ENCODE measurements around the gene NEDD1.

Gene NEDD1

DNA sequence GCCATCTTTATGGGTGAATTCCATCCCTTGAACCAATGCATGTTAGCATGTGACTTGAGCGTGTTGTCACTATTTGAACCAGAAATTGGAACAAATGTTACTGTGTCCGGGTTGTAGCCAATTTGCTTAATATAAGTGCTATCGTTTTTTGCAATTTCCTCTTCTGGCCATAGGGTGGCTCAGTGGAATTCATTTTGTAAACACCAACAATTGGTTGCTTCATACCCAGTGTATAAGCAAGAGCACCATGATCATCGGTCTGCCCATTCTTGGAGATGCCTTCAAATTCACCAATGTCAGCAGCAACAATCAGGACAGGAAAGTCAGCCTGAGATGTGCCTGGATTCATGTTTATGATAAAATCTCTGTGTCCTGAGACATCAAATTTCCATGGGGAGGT is 5.0 kb upstream of the NEDD1 start:
- DNase-seq: no peak

DNA sequence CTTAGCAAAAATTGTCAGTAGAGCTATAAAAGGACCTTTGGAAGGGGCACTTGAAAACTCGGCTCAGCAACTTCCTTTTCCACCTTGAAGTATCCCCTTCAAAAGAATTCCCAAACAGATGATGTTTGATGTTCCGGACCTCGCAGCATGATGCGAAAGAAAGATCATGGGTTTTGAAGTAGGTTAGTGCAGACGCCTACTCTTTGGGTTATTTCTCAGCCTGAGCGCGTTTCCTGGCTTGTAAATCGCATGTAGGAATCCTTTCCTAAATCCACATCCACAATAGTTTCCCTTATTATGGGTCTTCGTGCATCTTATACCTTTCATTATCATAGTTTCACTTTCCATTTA is 584 bp upstream of the NEDD1 start:
- no peak for DNase-seq

- DNase-seq: peak; percentile 32
These were observed 790 bp downstream of the NEDD1 start for GRCh38 chr12:96907671-96908422.

DNA sequence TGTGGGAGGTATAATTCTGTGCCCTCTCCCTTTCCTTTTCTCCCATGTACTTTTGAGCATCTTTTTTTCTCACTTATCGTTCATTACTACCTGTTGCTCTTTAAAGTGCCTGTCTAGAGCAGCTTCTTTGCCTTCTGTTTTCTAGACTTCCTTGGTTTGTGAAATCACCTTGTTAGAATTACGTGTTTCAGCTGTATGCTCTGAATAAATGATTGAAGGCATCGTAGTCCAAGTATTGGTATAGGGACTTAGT is 1.3 kb downstream of the NEDD1 start:
- DNase-seq: no peak

- DNase-seq: no peak
These were observed 5.2 kb downstream of the NEDD1 start for GRCh38 chr12:96912261-96912660.

DNA sequence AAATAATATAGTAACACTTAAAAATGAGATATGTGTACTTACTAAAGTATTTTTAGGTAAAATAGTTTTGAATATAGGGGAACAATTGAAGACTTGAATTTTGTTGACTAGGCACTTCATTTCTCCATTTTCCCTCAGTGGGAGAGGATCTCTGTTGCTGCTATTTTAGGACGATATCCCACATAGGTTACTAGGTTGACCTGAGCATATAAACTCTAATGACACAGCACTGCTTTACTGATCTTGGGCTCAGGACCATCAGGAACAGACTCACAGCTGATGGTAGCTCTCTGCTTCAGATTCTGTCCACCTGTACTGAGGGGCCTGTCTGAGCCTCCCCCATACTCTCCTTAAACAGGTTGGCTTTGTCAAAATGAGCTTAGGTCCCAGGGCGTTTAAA is 5.9 kb downstream of the NEDD1 start:
- no peak for DNase-seq

DNA sequence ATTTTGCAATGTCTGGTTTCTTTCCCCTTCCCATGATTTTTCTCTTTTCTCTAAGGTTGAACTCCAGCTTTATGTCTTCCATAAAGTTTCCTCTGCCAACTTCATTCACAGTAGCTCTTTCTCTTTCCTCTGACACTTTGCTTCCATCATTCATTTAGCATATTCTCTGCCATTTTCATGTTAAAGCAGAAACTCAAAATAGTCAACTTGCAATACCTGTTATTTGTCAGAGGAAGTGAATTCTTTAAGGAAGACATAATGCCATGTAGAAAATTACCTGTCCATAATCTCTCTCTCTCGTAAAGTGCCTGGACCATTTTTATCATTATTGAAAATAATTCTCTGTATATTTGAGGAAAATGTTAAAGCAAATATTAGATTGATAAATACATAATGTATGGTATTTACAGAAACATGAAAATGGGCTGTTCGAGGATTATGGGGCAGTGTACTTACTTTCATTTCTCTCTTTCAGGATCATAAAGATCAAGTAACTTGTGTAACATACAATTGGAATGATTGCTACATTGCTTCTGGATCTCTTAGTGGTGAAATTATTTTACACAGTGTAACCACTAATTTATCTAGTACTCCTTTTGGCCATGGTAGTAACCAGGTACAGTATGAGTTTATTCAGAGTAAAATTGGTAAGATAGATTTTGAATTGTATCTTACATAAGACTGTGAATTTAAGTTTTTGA is 12.6 kb downstream of the NEDD1 start:
- DNase-seq: no peak

DNA sequence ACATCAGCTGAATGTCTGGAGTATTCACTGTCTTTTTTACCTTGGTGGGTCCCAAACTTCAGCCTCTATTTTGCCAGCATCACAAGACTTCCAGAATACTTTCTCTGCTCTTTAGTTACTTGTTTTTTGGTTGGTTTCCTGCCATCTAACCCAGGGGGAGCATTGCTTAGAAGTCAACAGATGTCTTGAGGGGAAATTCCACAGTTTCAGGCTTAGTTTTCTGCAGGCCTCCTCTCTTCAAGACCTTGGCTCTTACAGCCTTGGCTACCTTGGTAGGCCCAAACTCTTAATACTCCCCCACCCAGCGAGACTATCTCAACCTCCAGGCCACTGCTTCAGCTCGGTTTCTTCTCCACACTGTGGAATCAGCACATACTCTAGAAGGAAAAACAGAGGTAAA is 41.7 kb downstream of the NEDD1 start:
- DNase-seq: no peak

GRCh38 chr12:96979532-96979931 is 72.5 kb downstream of the NEDD1 start:
- DNase-seq: no peak

- no peak for DNase-seq
These were observed 73.9 kb downstream of the NEDD1 start for GRCh38 chr12:96980991-96981414.

DNA sequence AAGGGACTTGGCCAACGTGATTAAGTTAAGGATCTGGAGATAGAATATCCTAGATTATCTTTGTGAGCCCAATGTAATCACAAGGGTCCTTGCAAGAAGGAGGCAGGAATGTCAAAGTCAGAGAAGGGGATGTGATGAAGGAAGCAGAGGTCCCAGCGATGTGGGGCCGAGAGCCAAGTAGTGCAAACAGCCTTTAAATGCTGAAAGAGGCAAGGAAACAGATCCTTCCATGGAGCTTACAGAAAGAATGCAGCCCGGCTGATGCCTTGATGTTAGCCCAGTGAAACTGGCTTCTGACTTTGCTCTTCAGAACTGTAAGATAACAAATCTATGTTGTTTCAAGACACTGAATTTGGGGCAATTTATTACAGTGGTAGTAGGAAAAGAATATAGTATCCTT is 74.9 kb downstream of the NEDD1 start:
- no peak for DNase-seq

DNA sequence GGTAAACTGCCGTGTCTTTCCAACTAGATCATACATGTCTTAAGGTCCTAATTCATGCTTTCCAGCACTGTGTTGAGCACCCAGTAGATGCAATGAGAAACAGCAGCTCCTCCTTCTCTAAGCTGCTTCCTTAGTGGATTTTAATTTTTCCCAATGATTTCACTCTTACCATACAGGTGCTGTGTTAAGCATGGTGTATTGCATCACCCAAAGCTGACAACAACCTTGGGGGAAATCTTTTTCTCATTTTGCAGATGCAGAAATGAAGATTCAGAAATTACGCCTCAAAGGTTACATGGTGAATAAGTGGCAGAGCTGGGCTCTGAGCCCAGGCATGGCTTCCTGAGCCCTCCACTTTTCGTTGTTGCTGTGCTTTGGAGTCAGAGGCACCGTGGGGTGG is 75.6 kb downstream of the NEDD1 start:
- no peak for DNase-seq

DNA sequence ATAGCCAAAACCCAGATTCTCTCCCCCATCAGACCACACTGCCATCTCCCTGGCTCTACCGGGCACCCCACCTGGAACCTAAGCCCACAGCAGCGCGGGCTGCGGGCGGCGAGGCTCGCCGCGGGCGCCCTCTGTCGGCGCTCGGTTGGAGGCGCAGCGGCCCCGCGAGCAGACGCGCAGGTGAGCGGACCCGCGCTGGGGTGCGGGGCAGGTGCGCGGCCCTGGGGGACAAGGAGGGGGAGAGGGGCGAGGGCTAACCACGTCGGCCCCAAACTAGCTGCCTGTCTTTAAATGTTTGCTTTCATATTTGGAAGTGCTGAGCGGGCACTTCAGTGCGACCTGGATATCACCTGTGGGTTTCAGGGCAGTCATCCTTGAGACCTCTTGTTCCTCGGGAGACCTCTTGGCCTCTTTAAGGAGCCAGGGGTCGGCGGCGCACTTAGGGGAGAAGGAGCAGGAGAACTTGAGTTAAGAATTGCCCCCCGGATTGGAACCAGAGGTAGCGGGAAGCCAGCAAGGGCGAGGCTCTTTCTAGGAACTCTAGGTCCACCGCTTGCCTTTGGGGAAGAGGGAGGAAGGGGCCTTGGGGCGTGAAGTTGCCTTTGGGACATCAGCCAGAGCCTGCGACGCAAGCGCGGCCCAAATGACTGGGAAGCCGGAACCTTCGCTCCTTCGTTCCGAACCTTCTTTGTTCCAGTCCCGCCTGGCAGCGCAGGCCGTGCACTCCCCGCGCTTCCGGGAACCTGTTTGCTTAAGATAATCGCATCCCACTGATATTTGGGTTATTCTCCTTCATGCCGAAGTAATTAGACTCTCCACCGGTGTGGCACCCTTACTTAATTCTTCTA is 78.7 kb downstream of the NEDD1 start:
- DNase-seq: peak; percentile 55

DNA sequence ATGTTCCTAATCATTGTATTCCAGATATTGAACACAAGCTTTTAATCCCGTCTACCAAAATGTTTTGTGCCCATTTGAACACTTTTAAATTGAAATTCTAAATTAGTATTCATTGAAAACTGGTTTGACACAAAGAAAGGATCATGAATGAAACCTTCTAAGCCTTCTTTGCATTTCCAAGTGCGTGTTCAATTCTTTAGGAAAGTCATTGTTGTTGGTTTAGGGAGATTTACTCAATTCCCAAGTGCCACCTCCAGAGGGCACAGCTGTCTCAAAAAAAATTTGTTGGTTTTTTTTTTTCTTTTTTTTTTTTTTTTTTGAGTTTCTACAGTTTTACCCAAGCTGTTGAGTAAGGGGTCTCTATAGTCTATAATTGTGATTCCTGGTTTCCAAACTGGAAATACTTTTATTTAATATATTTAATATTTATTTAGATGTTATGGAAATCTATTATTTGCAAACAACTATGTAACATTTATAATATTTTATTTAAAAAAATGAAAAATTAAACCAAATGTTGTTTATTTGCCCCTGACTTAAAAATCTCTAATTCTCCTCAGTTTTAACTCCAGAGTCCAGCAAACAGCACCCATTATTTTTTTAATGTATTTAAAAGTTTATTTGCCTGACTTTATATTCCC is 79.9 kb downstream of the NEDD1 start:
- no peak for DNase-seq

DNA sequence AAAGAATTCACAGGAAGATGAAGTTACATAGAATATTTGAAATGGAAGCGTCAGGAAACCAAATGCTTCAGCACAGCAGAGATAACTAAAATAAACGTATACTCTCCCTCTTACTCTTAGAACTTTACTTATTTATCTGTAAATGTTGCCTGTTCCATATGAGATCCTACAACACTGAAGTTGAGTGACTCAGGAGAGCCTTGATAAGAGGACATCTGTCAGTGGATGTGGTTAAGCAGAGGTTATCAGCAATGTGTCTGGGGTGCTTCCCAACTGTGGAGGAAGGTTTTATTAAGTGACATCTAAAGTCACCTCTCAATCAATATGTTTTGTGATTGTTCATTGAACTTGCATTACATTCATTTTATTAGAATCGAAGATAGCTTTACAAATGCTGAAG is 81.9 kb downstream of the NEDD1 start:
- no peak for DNase-seq

DNA sequence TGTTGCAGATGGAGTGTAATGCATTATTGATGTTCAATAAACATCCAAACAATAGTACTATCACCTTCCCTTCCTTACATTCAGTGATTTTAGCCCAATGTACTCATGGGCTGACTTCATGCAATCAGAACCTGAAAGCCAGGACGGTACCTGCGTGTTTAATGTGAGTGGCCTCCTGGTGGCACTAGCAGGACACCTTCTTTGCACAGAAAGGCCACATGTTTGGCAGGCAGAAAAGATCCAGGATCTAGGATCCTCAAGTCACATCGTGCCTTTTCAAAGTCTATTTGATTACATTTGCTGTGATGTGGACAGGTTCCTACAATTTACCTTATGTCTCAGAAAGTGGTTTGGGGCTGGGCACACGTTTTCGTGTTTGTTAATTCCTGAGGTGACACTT is 82.9 kb downstream of the NEDD1 start:
- DNase-seq: no peak

DNA sequence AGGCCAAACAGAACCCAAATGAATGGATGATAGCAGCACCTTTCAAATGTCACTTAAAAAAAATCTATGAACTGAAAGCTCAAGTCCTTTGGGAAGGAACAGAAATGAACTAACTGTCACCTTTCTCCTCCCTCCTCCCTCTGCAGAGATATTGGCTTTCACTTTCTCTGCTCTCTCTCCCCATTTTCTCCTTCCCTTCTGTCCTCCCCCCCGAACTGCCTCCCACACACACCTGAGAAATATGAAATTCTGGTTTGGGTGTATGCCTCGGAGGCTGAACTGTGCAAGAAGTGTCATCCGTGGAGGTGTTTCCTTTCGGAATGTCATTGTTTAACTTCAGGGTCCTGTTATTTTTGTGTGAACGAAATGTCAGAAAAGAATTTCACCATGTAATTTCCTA is 87.8 kb downstream of the NEDD1 start:
- DNase-seq: no peak

DNA sequence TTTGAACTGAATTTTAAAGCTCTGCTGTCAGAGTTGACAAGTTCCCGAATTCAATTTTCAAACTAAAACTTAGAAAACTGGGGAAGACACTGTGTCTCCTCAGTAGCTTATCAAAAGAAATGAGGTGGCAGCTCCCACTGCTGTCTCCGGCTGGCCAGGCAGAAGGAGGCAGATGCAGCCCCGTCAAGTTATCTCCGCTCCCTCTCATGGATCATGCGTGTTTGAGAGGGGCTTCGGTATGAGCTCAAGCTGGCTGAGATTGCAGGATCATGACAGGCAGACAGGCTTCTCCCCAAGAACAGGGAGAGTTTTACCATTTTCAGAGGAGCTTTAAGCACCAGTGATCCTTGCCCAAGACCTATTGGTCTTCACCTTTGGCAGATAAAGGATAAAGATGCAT is 88.8 kb downstream of the NEDD1 start:
- no peak for DNase-seq

- DNase-seq: no peak
These were observed 90.9 kb downstream of the NEDD1 start for GRCh38 chr12:96997797-96998484.

- no peak for DNase-seq
These were observed 96.2 kb downstream of the NEDD1 start for GRCh38 chr12:97003276-97003675.

Measured in activated CD4-positive, CD25-positive, alpha-beta regulatory T cell treated with anti-CD3 and anti-CD28 coated beads, Interleukin-2, amount 50 U/mL, for 72 hours (primary cell).